ENCODE data around the gene INSM2. TPM values are rescaled to one million over a fixed set of nuclear protein-coding genes. Genes with fewer than 3 reads are reported as not detected.

INSM2 gene
- total RNA-seq, 1 donor from 2014 or later: not detected

GRCh38 chr14:35549551-35549950 lies 15.6 kb downstream of the INSM2 start:
- Mint-ChIP-seq H3K4me3 (ENCODE audit: unreplicated experiment) (no peak overlapping the region), H3K4me1 (ENCODE audit: low read depth, unreplicated experiment) (peaks cover 9% of the 10 kb centered on the region), H3K27me3 (ENCODE audit: low read depth, unreplicated experiment) (no peaks in the 10 kb centered on the region), H3K27ac (ENCODE audit: unreplicated experiment) (no peak overlapping the region), H3K36me3 (ENCODE audit: low read depth, unreplicated experiment) (no peaks in the 10 kb centered on the region), H3K9me3 (ENCODE audit: unreplicated experiment) (no peaks in the 10 kb centered on the region)
- H2AFZ ChIP-seq (ENCODE audit: low read depth, low read length): no peak overlapping the region
- no peaks in the 10 kb centered on the region for H3K79me2 ChIP-seq (ENCODE audit: insufficient read depth, low read length)
- H3K27ac ChIP-seq (ENCODE audit: low read depth, low read length): no peak overlapping the region
- H3K36me3 ChIP-seq (ENCODE audit: insufficient read depth, low read length): no peaks in the 10 kb centered on the region
- H3K27me3 ChIP-seq (ENCODE audit: insufficient read depth, low read length): no peaks in the 10 kb centered on the region
- H3K4me2 ChIP-seq (ENCODE audit: low read length): no peak overlapping the region
- no peak for FAIRE-seq
- no peaks in the 10 kb centered on the region for H3K9me3 ChIP-seq (ENCODE audit: insufficient read depth, low read depth, low read length)
- no peak overlapping the region for H3K4me3 ChIP-seq (ENCODE audit: insufficient read depth, low read depth, low read length)
- no peaks in the 10 kb centered on the region for H3K4me1 ChIP-seq (ENCODE audit: insufficient read depth, low read length)
- TF ChIP-seq EZH2 (IDR thresholded peaks at IDR 0.05; ENCODE audit: insufficient read depth, low read length) (no peak), CTCF (IDR thresholded peaks at IDR 0.05; ENCODE audit: insufficient read depth, low read depth, low read length) (no peak)
- no peak for DNase-seq (ENCODE audit: low read depth)
- no peaks in the 10 kb centered on the region for H4K20me1 ChIP-seq (ENCODE audit: insufficient read depth, low read length)
- no peak overlapping the region for H3K9ac ChIP-seq (ENCODE audit: low read length)

DNA sequence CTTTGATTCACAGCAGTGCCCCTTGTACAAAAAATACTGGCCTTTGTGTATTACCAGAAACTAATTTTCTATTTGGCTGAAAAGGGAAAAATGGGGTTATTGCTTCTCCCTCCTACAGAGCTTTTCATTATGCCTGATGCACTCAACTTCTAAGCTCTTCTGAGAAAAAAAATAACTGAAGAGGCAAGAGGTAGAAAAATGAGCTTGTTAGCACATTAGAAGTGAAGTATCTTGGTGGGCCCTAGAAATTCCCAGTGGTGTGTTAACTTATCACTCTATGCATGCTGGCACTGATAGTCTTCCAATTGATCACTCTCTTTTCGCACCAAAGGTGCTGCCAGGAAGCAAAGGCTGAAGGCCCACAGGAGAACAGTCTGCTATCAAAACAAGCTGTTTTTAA lies 17.1 kb downstream of the INSM2 start:
- H3K4me3 Mint-ChIP-seq (ENCODE audit: unreplicated experiment): no peak overlapping the region
- no peak overlapping the region for H3K27ac ChIP-seq (ENCODE audit: low read depth, low read length)
- no peaks in the 10 kb centered on the region for H3K9me3 Mint-ChIP-seq (ENCODE audit: unreplicated experiment)
- H3K27ac Mint-ChIP-seq (ENCODE audit: unreplicated experiment): no peak overlapping the region
- no peaks in the 10 kb centered on the region for H4K20me1 ChIP-seq (ENCODE audit: insufficient read depth, low read length)
- H3K36me3 ChIP-seq (ENCODE audit: insufficient read depth, low read length): no peaks in the 10 kb centered on the region
- FAIRE-seq (no peak), DNase-seq (ENCODE audit: low read depth) (no peak)
- H3K4me3 ChIP-seq (ENCODE audit: insufficient read depth, low read depth, low read length): no peak overlapping the region
- H3K4me2 ChIP-seq (ENCODE audit: low read length): no peak overlapping the region
- no peaks in the 10 kb centered on the region for H3K79me2 ChIP-seq (ENCODE audit: insufficient read depth, low read length)
- no peaks in the 10 kb centered on the region for H3K9me3 ChIP-seq (ENCODE audit: insufficient read depth, low read depth, low read length)
- H3K4me1 Mint-ChIP-seq (ENCODE audit: low read depth, unreplicated experiment): peaks cover 9% of the 10 kb centered on the region
- H3K27me3 ChIP-seq (ENCODE audit: insufficient read depth, low read length): no peaks in the 10 kb centered on the region
- H3K27me3 Mint-ChIP-seq (ENCODE audit: low read depth, unreplicated experiment): no peaks in the 10 kb centered on the region
- TF ChIP-seq CTCF (IDR thresholded peaks at IDR 0.05; ENCODE audit: insufficient read depth, low read depth, low read length) (no peak), EZH2 (IDR thresholded peaks at IDR 0.05; ENCODE audit: insufficient read depth, low read length) (no peak)
- no peaks in the 10 kb centered on the region for H3K4me1 ChIP-seq (ENCODE audit: insufficient read depth, low read length)
- H2AFZ ChIP-seq (ENCODE audit: low read depth, low read length): no peak overlapping the region
- H3K9ac ChIP-seq (ENCODE audit: low read length): no peak overlapping the region
- no peaks in the 10 kb centered on the region for H3K36me3 Mint-ChIP-seq (ENCODE audit: low read depth, unreplicated experiment)

- H3K4me3 ChIP-seq (ENCODE audit: insufficient read depth, low read depth, low read length): no peak overlapping the region
- DNase-seq (ENCODE audit: low read depth) (peak; percentile 69), FAIRE-seq (peak; percentile 64)
- peaks cover 9% of the 10 kb centered on the region for H3K4me1 Mint-ChIP-seq (ENCODE audit: low read depth, unreplicated experiment)
- no peak overlapping the region for H3K27ac Mint-ChIP-seq (ENCODE audit: unreplicated experiment)
- H4K20me1 ChIP-seq (ENCODE audit: insufficient read depth, low read length): no peaks in the 10 kb centered on the region
- TF ChIP-seq EZH2 (IDR thresholded peaks at IDR 0.05; ENCODE audit: insufficient read depth, low read length): no peak
- TF ChIP-seq CTCF (IDR thresholded peaks at IDR 0.05; ENCODE audit: insufficient read depth, low read depth, low read length): no peak
- no peaks in the 10 kb centered on the region for H3K9me3 ChIP-seq (ENCODE audit: insufficient read depth, low read depth, low read length)
- H2AFZ ChIP-seq (ENCODE audit: low read depth, low read length): no peak overlapping the region
- no peaks in the 10 kb centered on the region for H3K36me3 Mint-ChIP-seq (ENCODE audit: low read depth, unreplicated experiment)
- H3K27me3 ChIP-seq (ENCODE audit: insufficient read depth, low read length): no peaks in the 10 kb centered on the region
- H3K27ac ChIP-seq (ENCODE audit: low read depth, low read length): no peak overlapping the region
- no peaks in the 10 kb centered on the region for H3K9me3 Mint-ChIP-seq (ENCODE audit: unreplicated experiment)
- H3K9ac ChIP-seq (ENCODE audit: low read length): no peak overlapping the region
- no peaks in the 10 kb centered on the region for H3K79me2 ChIP-seq (ENCODE audit: insufficient read depth, low read length)
- no peak overlapping the region for H3K4me3 Mint-ChIP-seq (ENCODE audit: unreplicated experiment)
- H3K4me1 ChIP-seq (ENCODE audit: insufficient read depth, low read length): no peaks in the 10 kb centered on the region
- no peaks in the 10 kb centered on the region for H3K27me3 Mint-ChIP-seq (ENCODE audit: low read depth, unreplicated experiment)
- H3K4me2 ChIP-seq (ENCODE audit: low read length): peak overlapping the region; percentile 56
- no peaks in the 10 kb centered on the region for H3K36me3 ChIP-seq (ENCODE audit: insufficient read depth, low read length)
These were observed 19.8 kb downstream of the INSM2 start for GRCh38 chr14:35553808-35554207.
